GM15510 (cell line): Measurements from ENCODE around the gene SWT1.

Experiments used
- POLR2A ChIP-seq: IDR thresholded peaks from 3 replicates; pipeline ENCODE4 v1.6.1; 2011; ENCODE audit warnings: borderline replicate concordance; ENCODE audit not compliant: insufficient read length; ENCODE audit errors: extremely low read depth

SWT1 gene

GRCh38 chr1:185156854-185157598 is at the start of gene SWT1, which contains the start of gene TRMT1L:
SWT1 (plus strand) TSS chr1:185157167; CDS start chr1:185160842, 3,675 bp downstream.
TRMT1L (minus strand) TSS chr1:185156953; CDS start chr1:185156712, 241 bp downstream.
- TF ChIP-seq POLR2A: peak; percentile 88

GRCh38 chr1:185108321-185108720 is 48.6 kb upstream of the SWT1 start:
- TF ChIP-seq POLR2A: no peak

GRCh38 chr1:185110145-185110544 is 46.8 kb upstream of the SWT1 start:
- no peak for TF ChIP-seq POLR2A

DNA sequence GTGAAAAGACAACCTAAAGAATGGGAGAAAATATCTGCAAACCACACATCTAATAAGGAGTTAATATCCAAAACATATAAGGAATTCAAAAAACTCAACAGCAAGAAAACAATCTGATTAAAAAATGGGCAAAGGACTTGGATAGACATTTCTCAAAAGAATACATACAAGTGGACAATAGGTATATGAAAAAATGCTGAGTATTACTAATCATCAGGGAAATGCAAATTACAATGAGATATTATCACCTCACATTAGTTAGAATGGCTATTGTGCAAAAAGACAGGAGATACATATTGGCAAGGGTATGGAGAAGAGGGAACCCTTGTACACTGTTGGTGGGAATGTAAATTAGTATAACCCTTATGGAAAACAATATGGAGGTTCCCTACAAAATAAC is 45.1 kb upstream of the SWT1 start:
- TF ChIP-seq POLR2A: no peak

- TF ChIP-seq POLR2A: no peak
Observed at GRCh38 chr1:185112356-185112755, 44.6 kb upstream of the SWT1 start.

- no peak for TF ChIP-seq POLR2A
Observed at GRCh38 chr1:185129708-185130107, 27.3 kb upstream of the SWT1 start.

GRCh38 chr1:185132534-185132933 is 24.4 kb upstream of the SWT1 start:
- no peak for TF ChIP-seq POLR2A

DNA sequence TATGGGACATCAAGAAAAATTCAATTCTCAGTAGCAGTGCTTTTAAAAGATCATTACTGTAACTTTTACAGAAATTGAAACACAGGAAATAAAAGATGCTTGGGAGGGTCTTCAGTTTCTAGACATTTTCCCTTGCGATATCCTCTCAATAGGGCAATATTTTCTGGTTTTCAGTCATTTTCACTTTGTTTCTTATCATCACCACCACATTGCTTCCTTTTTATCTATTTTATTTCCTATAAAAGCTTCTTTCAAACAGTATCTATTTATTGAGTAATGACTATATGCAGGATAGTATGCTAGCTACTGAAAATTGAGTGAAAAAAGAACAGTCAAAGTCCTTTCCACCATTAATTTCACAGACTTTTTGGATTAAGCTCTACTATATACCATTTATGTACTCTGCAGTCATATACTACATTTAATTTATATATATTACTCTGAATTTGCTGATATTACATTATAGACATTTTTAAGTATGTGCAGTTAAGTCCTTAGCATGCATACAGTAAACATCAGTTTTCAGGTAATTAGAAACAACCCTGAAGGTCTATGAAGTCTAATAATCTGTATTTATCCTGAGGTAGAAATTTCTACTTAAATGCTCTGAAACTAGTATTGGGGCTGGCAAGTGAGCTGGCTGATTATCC is 18.9 kb upstream of the SWT1 start:
- TF ChIP-seq POLR2A: no peak

DNA sequence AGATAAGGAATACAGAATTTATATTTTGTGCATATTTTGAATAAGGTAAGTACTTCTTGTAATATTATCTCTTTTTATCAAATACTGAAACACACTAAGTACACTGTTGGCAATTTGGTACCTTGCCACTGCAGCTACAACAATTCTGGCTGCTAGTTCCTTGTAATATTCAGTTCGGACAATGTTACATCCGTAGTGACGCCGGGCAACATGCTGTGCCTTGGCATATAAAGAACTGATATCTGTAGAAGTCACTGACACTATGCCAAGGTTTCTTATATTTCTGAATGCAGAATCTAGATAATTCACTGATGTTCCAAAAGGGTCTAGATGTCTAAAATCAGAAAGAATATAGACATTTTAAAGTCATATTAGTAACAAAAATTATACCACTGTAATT is 17.7 kb upstream of the SWT1 start:
- TF ChIP-seq POLR2A: no peak

- TF ChIP-seq POLR2A: no peak
Observed at GRCh38 chr1:185144233-185144632, 12.7 kb upstream of the SWT1 start.

GRCh38 chr1:185151215-185151614 is 5.8 kb upstream of the SWT1 start:
- no peak for TF ChIP-seq POLR2A

GRCh38 chr1:185152187-185152767 is 4.7 kb upstream of the SWT1 start:
- TF ChIP-seq POLR2A: no peak

DNA sequence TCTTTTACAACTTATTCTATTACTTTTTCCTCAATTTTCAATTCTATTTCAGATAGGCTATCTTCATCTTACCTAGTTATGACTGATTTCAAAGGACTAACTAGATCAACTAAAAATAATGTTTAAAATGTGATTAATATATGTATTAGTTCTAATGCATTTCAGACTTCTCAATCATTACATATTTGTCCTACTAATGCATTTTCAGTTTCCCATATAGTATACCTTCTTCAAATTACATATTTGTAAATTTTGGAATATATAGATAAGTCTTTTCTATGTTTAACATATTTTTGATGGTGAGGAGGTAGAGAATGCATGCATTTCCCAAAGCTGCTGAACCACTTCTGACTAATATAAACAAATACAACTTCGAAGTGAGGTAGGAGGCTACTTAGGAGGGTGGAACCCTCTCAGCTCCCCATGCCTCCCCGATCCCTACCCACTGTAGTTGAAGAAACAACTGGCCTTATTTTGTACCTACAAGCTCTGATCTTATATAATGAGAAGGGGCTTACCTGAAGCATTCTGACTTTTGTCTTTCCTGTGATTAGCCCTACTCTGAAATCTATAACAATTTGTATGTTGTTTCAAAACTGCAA is 2.0 kb upstream of the SWT1 start:
- no peak for TF ChIP-seq POLR2A

- TF ChIP-seq POLR2A: no peak
Observed at GRCh38 chr1:185155600-185156287, 1.2 kb upstream of the SWT1 start.
